SH-SY5Y (cell line): Measurements from ENCODE around the gene FANCC.

Source experiments
- GATA2 ChIP-seq: IDR thresholded peaks from 2 replicates; pipeline ENCODE4 v1.6.1; 2011; ENCODE audit warnings: mild to moderate bottlenecking, low read depth, low read length
- GATA3 ChIP-seq: IDR thresholded peaks from 2 replicates; pipeline ENCODE4 v1.6.1; 2011; ENCODE audit warnings: low read depth, mild to moderate bottlenecking, low read length, moderate library complexity

Gene FANCC

DNA sequence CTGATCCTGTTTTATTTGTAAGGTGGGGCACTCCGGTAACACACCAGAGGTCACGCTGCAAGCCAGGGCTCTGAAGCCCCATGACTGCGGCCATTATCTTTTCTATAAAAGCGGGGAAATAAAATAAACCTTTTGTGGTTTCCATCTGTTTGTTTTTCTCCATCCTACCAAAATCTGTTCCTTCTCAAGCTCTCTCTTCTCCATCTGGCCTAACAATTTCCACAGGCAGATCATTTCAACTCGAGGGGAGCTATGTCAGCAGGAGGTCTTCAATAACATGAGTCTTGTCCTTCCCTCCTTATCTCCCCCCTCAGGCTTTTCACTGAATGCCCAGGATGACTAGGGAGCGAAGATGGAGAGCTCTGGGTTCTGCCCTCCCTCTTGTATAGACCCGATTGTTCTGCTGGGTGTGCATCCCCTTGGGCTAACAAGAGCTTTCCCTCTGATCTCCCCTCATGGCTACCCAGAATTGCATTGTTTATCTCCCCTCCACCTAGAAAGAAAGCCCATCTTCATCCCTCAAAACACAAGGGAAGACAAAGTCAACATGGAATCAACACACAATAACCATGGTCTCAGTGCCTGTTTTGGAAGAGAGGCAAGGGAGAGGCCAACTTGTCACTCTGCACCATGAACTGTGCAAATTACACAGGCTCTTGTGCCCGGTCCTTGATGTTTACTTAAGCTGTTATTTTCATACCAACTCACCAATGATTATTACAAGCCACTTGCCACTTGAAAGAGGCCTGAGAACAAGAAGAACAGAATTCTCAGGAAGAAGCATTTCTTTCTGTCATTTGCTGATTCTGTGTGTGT is 187.8 kb downstream of the FANCC start:
- TF ChIP-seq GATA2: peak; percentile 7; the same call in 1 of the 2 replicates
- TF ChIP-seq GATA3: no peak

- TF ChIP-seq GATA2: no peak
- peak; percentile 51; the same call in 1 of the 2 replicates for TF ChIP-seq GATA3
Measured at GRCh38 chr9:95128177-95128524, 189.4 kb downstream of the FANCC start.

DNA sequence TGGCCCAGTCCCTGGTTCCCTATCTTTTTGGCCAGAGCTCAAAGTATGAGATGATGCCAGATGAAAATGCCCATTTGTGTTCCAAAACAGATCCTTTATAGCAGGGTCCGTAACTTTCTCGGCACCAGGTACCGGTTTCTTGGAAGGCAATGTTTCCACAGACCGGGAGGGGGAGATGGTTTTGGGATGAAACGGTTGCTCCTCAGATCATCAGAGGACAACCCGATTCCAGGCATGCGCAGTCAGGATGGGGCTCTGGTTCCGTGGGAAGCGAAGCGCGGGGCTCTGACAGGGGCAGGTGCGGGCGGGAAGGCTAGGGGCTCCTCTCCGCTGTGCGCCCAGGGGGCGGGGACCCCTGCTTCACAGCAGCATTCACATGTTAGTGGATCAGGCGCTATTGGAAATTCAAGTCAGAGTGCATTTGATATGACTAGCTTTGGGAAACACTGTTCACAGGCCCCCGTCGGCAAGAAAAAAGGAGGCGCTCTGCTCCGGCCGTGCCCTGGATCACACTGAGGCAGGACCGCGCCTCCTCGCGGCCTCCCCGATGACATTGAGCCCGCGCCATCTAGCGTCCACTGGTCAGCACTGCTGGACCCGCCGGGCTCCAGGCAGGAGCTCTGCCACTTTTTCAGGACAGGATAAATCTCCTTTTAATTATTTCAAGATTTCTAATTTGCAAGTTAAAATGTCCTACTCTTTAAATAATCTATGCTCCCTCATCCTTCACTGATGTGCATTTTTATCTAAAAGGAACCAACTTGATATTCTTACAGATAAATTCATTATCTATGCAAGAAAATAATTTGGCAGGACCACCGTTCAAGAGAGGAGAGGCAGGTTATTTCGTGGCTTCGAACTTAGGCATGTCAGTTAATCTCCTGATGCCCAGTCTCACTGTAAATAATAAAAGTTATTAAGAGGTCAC is 190.0 kb downstream of the FANCC start:
- TF ChIP-seq GATA3 (no peak), GATA2 (no peak)

DNA sequence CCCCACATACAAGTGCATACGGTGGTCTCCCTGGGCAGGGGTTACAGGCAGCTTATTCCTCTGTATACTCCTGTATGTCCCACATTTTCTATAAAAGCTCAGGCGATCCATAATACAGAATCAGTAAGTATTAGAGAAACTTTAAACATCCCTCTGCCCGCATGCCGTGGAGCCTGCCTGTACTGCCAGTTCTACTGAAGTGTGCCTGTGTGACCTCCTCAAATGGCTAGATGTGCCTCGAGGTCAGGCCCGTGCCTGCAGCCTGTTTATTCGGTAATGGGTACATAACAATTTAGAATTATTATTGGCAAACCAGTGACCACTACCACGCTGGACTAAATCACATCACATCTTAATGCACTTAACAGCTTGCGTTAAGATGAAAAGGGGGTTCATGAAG is 190.8 kb downstream of the FANCC start:
- TF ChIP-seq GATA2: no peak
- no peak for TF ChIP-seq GATA3

DNA sequence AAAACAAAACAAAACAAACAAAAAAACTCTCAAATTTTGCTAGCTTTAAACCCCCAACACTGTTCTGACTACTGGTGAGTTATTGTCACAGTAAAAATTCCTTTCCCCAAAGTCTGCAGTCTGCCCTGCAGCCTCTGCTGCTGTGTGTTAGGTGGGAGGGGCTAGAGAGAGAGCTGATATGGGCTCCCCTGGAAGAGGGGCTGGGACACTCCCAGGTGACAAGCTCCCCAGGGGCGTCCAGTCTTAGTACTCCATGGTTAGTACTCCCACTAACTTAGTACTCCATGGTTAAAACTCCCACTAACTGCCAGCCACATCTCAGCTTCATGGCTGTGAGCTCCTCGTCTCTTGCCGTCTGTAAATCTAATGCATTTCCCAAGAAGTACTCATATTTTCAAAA is 191.9 kb downstream of the FANCC start:
- TF ChIP-seq GATA3 (no peak), GATA2 (no peak)

DNA sequence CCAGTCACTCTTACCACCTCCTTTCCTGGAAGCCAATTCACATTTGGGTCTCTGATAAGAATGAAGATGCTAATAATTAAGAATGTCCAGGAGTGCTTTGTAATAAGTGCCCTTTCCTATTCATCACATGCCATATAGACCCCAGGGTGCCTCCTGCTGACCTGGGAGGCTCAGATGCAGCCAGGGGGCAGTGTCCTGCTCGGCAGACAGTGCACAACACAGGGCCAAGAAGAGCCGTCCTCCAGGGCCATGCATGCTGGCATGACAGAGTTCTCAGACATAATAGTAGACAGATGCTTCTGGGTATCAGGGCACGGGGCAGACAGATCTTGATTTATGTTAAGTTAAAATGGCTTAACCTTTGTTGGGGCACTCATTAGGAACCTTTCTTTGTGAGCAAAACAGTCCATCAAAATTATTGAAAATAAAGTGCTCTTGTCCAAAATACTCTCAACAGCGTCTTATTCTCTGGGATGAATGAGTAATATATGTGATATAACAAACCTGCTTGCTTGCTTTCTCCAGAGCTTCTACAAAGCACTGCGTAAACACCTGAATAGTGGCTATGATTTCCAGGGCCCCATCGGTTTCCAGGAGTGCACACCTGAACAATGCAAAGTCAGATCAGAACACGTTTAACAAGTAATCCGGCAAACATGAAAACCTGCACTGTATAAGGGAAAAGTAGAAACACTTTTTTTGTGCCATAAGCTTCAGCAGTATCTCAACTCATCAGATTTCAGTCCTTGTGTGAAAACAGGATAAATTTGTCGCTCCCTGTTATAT is 192.7 kb downstream of the FANCC start:
- TF ChIP-seq GATA2: no peak
- TF ChIP-seq GATA3: no peak

- TF ChIP-seq GATA3: peak; percentile 91
- peak; percentile 84 for TF ChIP-seq GATA2
Measured at GRCh38 chr9:95120781-95121370, 196.6 kb downstream of the FANCC start.

GRCh38 chr9:95118596-95118995 is 198.9 kb downstream of the FANCC start:
- no peak for TF ChIP-seq GATA2
- no peak for TF ChIP-seq GATA3

- TF ChIP-seq GATA2 (no peak), GATA3 (no peak)
Measured at GRCh38 chr9:95116808-95117204, 200.7 kb downstream of the FANCC start.

DNA sequence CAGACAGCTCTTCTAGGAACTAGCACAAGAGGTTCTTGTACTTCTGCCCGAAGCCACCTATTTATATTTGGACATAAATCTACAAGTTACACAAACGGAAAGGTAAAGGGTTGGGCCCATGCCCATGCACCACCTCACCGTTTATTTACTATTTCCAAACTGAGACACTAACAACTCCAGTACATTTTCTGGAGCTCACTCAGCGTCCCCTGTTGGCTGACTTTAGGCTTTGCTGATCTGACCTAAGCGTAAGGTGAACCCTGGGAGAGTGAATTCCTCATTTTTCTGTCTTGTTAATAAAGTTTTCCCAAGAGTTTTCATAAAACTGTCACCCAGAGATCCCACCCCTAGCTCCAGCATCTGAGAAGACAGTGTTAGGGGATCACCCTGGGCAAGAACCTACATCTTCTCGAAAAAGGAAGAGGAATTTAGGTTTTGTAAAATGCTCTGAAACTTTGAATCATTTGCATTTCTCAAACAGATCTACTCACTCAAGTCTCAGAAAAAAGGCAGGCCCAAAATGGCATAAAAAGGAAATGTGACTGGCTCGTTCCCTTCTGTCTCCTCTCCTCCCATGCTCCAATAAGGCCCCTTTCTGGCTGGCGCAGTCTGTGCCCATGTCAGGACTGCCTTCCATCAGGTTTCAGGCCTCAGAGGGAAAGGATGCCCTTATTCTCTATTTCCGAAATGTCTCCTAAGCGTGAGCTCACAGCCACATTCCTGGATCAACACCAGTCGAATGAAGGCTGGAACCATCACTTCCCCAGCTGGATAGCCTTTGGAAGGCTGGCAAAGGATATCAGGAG is 201.3 kb downstream of the FANCC start:
- no peak for TF ChIP-seq GATA2
- TF ChIP-seq GATA3: no peak

GRCh38 chr9:95115104-95115503 is 202.4 kb downstream of the FANCC start:
- no peak for TF ChIP-seq GATA2
- TF ChIP-seq GATA3: no peak

DNA sequence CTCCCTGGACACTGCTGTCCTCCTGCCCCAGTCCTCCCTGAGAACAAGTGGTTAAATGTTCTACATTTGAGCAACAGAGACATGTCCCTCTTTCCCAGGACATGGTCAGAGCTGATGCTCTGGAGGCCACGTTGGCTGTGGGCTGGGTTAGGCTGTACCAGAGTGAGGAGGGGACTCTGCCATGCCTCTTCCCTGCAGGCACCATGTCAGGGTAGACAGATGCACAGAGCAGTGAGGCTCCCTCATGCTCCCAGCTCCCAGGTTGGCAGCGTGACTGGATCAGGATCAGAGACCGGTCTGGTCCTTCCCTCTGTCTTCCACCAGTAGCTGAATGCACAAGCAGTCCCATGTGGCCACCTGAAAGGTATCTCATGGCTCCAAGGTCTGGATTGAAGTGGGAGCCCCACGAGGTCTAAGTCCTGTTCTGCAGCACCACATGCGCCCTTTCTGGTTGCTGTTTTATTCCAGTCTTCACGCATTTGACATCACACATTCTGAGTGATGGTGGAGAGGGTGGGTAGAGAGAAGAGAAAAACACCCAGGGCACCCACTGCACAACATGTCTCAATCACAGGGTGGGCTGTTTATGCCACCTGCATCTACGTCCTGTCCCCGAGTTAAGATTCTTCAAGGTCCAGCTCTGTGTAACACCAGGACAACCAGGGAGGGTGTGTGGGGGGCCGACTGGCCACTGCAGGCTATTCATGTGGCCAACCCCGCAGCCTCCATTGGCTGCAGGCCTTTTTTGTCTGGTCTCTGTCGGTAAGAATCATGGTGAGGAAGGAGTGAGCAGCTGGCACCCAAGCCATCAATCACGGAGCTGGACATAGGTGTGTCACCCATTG is 204.9 kb downstream of the FANCC start:
- no peak for TF ChIP-seq GATA3
- no peak for TF ChIP-seq GATA2
